Keratinocyte (primary cell): Measurements from ENCODE around the gene GCKR.

Experiments used
- CTCF ChIP-seq, 3 experiments: IDR thresholded peaks in 1 of 3; conservative IDR thresholded peaks in 1 of 3; optimal IDR thresholded peaks in 1 of 3; 2 replicates in 2 of 3; 3 replicates in 1 of 3; pipeline versions ENCODE3 to v1.5.1; 2011; ENCODE audit warnings: low read length in 3 of 3, mild to moderate bottlenecking in 3 of 3, moderate library complexity in 2 of 3, control low read depth in 1 of 3, inconsistent platforms in 1 of 3; ENCODE audit not compliant: insufficient read depth in 2 of 3; ENCODE audit errors: extremely low read depth in 1 of 3
- EZH2 ChIP-seq: IDR thresholded peaks from one replicate; pipeline ENCODE4 v1.6.1; 2012; ENCODE audit warnings: inconsistent platforms, mild to moderate bottlenecking, low read length, moderate library complexity

DNA sequence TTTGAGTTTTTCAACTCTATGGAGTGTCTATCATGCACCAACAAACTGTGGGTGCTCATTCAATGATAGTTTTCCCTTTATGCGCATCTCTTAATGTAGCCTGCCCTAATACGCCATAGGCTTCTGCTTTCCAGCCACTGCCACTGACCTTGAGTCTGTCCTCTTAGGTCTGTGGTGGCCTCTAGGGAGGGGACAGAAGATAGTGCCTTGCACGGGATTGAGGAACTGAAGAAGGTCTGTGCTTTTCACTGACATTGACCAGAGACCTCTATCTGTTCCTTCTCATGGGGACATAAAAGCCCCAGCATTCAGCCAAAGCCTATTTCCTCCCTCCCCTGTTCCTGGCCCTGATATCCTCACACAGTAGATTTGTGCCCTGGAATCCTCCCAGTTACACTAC lies 2.3 kb downstream of the GCKR start:
- TF ChIP-seq CTCF (optimal IDR thresholded peaks at IDR 0.05 in 1 of 3, IDR thresholded peaks at IDR 0.05 in 1 of 3, conservative IDR thresholded peaks at IDR 0.05 in 1 of 3; ENCODE audit: extremely low read depth in 1 of 3, insufficient read depth in 2 of 3, low read length in 3 of 3) (no peak), EZH2 (no peak)
